Stimulated activated CD8-positive, alpha-beta memory T cell treated with anti-CD3 and anti-CD28 coated beads, Interleukin-7, amount 100 ng/mL, for 1 hour (primary cell): ENCODE measurements around the gene TSPAN15.

Experiments
- DNase-seq, 2 donors: peaks; one replicate each; pipeline ENCODE4 v3.0.0-alpha.2; 2020; ENCODE audit warnings: low read depth in 2 of 2

Gene TSPAN15

GRCh38 chr10:69451209-69451783 is at the start of gene TSPAN15:
Gene TSPAN15 (plus strand): TSS chr10:69451465. CDS start chr10:69451595, 130 bp downstream.
- DNase-seq: peak; percentile 53

- no peak for DNase-seq
These were observed 48.9 kb upstream of the TSPAN15 start for GRCh38 chr10:69402386-69402785.

GRCh38 chr10:69403066-69403465 is 48.2 kb upstream of the TSPAN15 start:
- DNase-seq: no peak

- no peak for DNase-seq
These were observed 47.7 kb upstream of the TSPAN15 start for GRCh38 chr10:69403519-69403918.

- DNase-seq: no peak
These were observed 46.5 kb upstream of the TSPAN15 start for GRCh38 chr10:69404786-69405185.

- no peak for DNase-seq
These were observed 46.0 kb upstream of the TSPAN15 start for GRCh38 chr10:69405221-69405620.

GRCh38 chr10:69406302-69406811 is 44.9 kb upstream of the TSPAN15 start:
- DNase-seq: no peak

- DNase-seq: no peak
These were observed 44.3 kb upstream of the TSPAN15 start for GRCh38 chr10:69406816-69407580.

- DNase-seq: no peak
These were observed 43.5 kb upstream of the TSPAN15 start for GRCh38 chr10:69407621-69408301.

GRCh38 chr10:69408318-69409175 is 42.7 kb upstream of the TSPAN15 start:
- DNase-seq: peak; percentile 76 to 79

GRCh38 chr10:69409176-69409495 is 42.1 kb upstream of the TSPAN15 start:
- no peak for DNase-seq

- no peak for DNase-seq
These were observed 41.3 kb upstream of the TSPAN15 start for GRCh38 chr10:69409968-69410367.

- DNase-seq: no peak
These were observed 40.8 kb upstream of the TSPAN15 start for GRCh38 chr10:69410487-69410886.

GRCh38 chr10:69411476-69411875 is 39.8 kb upstream of the TSPAN15 start:
- DNase-seq: no peak

- no peak for DNase-seq
These were observed 39.0 kb upstream of the TSPAN15 start for GRCh38 chr10:69412232-69412790.

GRCh38 chr10:69413221-69413865 is 37.9 kb upstream of the TSPAN15 start:
- peak in 1 of 2 donors; percentile 12 for DNase-seq

- DNase-seq: no peak
These were observed 36.9 kb upstream of the TSPAN15 start for GRCh38 chr10:69414036-69415018.

GRCh38 chr10:69415049-69415448 is 36.2 kb upstream of the TSPAN15 start:
- DNase-seq: no peak

- DNase-seq: no peak
These were observed 35.3 kb upstream of the TSPAN15 start for GRCh38 chr10:69415951-69416350.

- DNase-seq: no peak
These were observed 34.6 kb upstream of the TSPAN15 start, which contains the start of gene TACR2 for GRCh38 chr10:69416695-69417094. Gene TACR2 (minus strand): TSS chr10:69416918. CDS start chr10:69416323, 595 bp downstream.
